UCSD-AML1 (cell line): ENCODE data around the gene FBP1.
A peak's percentile ranks its signal among the peaks of the same experiment; 100 is the strongest.

ENCODE experiments used
- DNase-seq: peaks from one replicate; lab custom pipeline; 2025; ENCODE audit not compliant: unreplicated experiment; lab: John Stamatoyannopoulos, UW

FBP1 gene

DNA sequence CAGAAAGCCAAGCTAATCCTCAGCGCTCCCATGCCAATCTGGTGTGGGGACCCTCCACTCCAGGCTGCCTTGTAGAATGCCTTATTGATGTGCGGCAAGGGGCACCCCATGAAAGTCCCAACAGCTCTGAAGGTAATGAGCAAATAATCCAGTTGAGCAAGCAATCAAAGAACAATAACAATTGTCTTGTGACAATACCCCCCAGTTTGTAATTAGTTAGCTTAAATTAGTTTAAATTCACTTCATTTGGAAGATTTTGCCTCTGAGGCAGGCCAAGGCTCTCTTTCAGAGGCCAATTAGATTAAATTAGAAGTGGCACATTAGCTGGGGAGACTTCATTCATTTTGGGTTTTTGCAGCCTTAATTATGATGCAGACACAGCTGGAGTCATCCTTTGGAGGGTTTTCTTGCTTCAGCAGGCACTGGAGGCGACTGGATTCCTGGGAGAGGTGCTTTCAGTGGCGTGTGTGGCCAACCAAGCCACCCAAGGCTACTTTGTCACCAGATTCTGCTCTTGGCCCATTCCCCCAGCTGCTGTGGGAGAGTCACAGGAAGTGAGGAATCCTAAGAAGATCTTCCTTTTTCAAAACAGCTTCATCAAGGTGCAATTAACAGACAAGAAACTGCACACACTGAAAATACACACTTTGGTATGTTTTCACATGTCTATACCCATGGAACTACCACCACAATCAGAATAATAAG is 17.9 kb upstream of the FBP1 start:
- DNase-seq, result no peak

GRCh38 chr9:94656200-94656599 is 16.9 kb upstream of the FBP1 start:
- DNase-seq, result peak; percentile 37

DNA sequence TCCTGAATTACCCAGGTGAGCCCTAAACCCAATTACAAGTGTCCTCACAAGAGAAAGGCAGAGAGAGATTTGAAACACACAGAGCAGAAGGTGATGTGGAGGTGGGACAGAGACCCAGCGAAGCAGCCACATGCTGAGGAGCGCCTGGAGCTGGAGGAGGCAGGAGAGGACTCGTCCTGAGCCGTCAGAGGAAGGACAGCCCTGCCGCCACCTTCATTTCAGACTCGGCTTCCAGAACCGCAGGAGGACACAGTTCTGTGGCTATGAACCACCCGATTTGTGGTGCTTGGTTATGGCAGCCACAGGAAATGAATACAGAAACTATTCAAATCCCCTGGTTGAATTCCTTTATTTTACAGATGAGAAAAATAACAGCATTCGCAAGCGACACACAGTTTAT is 16.4 kb upstream of the FBP1 start:
- no peak for DNase-seq

DNA sequence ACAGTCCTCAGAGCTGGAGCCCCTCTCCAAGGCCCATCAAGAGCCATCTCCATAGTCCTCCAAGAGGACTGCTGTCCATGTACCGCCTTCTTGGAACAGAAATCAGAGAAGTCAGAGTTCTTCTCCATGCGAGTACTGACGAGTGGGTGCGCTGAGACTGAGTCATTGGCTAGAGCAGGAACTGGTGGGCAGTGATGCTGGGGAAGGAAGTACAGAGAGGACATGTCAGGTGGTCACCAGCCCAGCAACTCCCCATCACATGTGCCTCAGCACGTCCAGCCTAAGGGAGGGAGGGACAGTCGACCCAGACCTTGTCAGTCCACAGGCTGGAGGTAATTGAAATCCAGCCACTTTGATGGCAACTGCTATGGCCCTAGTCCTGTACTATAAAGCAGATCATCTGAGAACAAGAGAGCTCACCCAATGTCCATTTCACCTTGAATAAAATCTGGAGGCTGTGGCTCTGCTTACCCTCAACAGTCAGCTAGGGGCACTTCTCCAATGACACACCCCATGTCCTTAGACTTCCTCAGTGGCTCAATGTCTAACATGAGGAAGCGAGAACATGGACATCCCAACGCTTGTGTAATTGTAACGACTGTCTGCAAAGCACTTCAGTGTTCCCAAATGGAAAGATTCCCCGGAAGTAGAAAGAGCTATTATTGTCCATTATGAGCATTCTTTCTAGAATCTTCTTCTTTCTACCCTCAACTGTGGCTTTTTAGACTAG is 15.0 kb upstream of the FBP1 start:
- DNase-seq, result no peak

DNA sequence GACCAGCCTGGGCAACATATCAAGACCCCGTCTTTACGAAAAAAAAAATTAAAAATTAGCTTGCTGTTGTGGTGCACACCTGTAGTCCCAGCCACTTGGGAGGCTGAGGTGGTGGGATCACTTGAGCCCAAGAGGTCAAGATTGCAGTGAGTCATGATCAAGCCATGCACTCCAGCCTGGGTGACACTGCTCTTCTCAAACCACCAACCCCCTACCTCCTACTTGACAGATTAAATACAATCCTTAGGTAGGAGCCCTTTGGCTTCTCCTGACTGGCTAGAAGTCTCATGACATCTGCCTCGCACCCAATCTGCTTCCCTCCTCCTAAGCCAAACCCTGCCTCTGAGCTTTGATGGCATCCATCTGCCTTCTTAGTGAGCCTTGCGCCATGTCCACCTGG is 11.6 kb upstream of the FBP1 start:
- no peak for DNase-seq

GRCh38 chr9:94649100-94649819 is 9.9 kb upstream of the FBP1 start:
- DNase-seq, result no peak

- no peak for DNase-seq
Observed at GRCh38 chr9:94648185-94648584, 8.9 kb upstream of the FBP1 start.

- DNase-seq, result no peak
Observed at GRCh38 chr9:94645901-94646300, 6.6 kb upstream of the FBP1 start.

DNA sequence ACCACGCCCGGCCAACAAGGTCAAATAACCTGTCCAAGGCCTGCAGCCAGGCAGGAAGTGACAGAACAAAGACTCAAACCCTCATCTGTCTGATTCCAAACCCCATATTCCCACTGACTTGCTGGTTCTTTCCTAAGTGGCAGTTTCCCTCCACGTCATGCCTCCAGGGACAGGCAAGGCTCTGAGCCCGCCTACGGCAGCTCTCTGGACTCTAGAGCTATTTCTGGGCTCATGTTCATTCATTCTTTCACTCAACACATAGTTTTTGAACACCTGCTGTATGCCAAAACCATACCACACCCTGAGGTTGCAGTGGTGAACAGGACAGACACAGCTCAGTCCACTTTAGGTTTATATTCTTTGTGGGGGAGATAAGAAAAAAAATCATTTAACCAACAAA is 5.2 kb upstream of the FBP1 start:
- DNase-seq, result no peak

GRCh38 chr9:94643741-94644140 is 4.4 kb upstream of the FBP1 start:
- DNase-seq, result no peak

DNA sequence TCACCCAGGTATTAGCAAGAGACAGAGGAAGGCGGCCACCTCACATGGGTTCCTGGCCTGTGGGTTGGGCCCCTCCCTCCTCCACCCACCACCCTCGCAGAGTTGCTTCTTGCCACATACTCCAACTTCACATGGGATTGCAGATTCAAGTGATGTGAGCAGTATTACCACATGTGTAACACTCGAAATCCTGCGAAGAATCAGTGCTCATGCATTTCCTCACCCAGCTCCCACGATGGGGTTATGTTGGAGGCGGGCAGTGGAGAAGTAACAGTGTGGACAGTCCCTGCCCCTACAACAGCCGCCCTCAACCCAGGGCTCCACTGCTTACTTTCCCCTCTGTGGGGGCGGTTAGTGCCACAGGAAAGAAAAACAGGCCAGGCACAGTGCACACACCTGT is 3.9 kb upstream of the FBP1 start:
- DNase-seq, result no peak

- DNase-seq, result no peak
Observed at GRCh38 chr9:94642501-94642900, 3.2 kb upstream of the FBP1 start.

GRCh38 chr9:94639999-94640376 is 670 bp upstream of the FBP1 start:
- no peak for DNase-seq

DNA sequence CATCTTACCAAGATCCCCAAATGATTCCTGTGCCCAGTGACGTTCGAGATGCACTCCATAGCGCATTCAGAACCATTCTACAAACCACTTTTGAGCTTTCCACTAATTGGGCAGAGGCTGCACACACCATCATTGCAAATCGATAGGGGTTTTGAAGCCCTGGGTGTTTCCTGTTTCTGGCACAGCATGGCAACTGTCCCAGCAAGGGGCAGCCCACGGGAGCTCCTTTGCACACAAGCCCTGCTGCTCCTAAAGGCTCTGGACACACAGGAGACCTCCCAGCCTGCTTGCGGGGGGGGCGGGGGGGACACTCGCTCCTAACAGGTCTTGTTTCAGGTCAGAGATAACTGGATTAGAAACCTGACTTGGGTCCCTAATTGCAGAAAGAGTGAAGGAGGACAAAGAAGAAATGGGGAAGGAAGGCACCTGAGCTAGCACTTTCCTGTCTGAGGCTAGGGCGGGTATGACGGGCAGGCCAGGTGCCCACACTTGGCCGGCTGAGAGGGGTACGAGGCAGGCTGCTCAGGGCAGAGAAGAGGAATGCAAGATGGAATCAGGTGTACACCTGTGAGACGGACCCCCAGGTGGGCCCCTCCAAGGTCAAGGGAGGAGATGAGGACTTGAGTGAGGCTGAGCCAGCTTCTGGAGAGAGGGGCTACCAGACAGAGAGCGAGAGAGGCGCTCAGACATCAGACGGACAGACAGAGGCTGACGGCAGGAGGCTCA is 820 bp downstream of the FBP1 start:
- no peak for DNase-seq

DNA sequence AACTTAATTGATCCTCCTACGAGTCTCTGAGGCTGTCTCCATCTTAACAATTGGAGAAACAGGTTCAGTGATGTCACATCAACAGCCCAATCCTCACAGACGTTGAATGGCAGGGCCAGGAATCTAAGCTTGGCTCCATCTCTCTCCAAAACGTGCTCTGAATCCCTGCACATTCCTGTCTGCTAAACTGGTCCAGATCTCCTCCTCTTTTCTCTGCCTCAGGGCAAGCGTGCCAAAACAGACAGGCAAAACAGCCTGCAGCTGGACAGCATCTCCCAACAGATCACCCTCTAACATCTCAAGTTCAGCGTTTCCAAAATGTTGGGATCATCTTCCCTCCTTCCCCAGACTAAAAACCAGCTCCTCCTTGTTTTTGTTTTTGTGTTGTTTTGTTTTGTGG is 6.6 kb downstream of the FBP1 start:
- DNase-seq, result no peak

GRCh38 chr9:94631599-94631998 is 7.7 kb downstream of the FBP1 start:
- DNase-seq, result no peak

GRCh38 chr9:94630833-94631232 is 8.5 kb downstream of the FBP1 start:
- no peak for DNase-seq

GRCh38 chr9:94630281-94630680 is 9.0 kb downstream of the FBP1 start:
- no peak for DNase-seq

- DNase-seq, result no peak
Observed at GRCh38 chr9:94627287-94627686, 12.0 kb downstream of the FBP1 start.

DNA sequence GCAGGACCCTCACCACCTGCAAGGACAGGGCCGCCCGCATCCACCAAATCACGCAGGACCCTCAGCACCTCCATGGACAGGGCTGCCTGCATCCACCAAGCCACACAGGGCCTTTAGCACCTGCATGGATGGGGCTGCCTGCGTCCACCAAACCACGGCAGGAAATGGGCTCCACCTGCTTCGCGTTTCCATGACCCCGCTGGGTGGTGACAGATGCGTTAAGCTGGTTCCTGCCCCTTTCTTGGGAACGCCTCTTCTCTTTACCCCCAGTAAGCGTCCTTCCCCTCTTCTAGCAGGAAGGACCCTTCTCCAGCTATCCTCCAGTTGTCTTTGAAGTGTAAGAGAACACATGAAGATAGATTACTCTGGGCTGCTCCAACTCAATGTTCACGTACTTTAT is 13.5 kb downstream of the FBP1 start:
- no peak for DNase-seq

DNA sequence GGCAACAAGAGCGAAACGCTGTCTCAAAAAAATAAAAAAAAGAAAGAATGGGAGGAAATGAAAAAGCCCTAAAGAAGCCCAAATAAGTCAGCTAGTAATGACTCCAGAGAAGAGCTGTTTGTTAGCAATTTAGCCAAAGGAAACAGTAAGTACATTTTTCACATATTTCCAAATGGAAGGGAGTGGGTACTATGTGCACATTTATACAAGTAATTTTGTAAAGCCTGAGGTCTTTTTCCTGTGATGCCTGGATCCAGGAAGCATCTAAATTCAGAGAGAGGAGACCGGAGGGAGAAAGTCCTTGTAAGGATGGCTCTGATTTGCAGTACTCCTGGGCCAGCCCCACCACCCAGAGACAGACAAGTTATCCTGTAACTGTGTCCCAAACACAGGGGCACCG is 14.7 kb downstream of the FBP1 start:
- DNase-seq, result no peak

DNA sequence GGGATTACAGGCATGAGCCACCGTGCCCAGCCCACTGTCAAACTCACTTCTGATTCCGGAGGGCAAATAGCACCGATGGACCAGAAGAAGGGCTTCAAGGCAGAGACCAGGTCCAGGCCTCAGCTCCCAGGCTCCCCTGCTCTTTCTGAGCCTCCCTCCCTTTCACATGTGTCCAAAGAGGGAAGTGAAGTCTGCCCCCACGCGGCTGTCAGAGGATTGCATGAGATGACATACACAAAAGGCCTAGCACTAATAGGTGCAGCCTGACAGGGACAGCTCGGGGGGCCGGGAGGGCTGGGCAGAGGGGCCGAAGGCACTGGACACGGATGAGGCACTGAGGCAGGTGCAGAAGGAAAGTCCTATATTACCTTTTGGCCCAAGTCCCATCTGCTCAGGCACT is 16.1 kb downstream of the FBP1 start:
- DNase-seq, result peak; percentile 39
